HG03066 (cell line): Measurements from ENCODE around the gene EXD3.

Experiments used
- ATAC-seq: cut with Tn5 transposase; IDR thresholded peaks from one replicate; pipeline ENCODE4 v1.9.1; 2021; ENCODE audit warnings: low read depth; ENCODE audit not compliant: unreplicated experiment

EXD3 gene

DNA sequence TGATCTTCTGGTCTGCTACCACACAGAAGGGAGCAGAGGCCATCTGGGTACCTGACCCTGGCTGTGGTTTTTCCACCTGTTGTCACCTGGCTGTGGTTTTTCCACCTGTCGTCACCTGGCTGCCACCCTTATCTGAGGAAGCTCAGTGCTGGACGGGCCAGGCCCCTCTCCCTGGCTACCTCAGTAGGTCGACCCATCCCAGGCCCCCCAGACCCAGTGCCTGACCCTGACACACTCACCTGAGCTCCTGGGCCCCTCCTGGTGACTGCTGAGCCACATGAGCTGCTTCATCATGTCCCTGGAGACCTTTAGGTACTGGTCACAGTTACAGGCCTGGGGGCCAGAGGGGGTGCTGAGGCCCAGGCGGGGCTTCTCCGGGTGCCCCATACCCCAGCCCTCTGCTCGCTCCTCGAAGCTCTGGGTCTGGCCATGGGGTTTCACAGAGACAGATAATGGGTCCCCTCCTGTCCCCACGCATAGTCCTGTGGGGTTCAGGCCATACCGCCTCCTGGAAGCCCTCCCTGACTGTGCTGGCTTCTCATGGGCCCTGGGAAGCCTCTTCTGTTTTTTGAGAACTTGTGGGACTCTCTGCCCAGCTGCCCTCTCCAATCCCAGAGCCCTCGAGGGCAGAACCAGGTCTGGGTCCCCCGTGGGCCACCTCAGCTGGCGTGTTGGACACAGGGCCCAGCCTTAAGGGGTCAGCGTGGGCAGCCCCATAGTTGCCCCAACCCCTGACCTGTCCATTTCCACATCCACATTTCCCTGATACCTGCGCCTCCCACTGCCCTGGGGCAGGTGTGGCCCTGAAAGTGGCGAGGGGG lies 113.4 kb downstream of the EXD3 start:
- ATAC-seq = no peak

DNA sequence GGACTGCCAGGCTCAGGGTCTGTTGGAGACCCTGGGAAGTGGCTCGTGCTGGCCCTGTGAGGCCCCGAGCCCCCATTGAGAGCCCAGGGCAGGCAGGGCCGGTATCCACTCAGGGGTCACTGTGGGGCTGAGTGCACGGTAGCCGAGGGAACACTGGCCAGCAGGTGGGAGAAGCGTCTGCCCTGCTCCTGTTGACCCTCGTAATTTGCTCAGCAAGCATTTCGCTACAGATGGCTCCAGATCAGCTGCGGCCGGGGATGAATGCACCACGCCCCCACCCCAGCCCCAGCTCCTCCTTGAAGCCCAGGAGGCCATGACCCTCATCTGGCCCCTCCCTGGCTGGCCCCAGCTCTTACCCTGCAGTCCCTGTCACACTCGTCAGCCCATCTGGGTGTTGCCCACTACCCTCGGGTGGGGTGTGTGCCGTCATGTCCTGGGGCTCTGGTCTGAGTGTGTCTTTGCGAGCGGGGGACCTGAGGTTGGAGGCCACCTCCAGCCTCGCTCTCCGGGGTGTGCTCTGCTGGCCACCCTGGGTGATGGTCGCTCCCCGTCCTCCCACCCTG lies 114.8 kb downstream of the EXD3 start:
- ATAC-seq = no peak

DNA sequence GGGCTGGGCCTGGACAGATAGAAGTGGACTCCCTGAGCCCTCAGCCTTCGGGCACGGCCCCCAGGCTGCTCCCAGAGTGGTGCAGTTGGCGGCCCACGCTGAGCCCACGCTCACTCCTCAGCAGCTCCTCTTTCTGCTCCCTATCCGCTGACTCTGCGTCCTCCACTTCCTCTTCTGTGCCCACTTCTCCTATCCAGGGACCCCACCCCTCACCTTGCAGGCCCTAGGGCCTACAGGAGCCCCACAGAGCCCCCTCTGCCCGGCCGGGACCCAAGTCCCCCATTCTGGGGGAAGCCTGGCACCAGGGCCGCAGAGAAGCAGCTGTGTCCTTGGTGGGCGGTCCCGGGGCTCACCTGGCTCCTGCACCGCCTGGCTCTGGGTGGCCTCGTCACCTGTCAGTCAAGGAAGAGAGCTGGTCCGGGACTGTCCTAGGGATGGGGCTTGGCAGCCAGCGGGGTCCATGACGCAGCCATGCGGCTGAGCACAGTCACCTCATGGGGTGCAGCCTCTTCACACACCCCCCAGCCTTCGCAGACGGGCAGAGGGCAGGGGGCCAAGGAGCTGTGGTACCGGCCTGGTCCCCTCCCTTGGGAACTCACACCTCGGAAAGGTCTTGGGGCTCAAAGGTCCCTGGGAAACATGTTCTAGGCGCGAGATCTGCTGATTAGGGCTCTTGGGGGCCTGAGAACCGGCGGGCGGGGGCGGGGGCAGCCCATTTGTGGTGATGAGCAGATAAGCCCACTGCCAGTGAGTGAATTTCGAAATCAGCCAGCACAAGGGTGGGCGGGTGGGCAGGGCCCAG lies 115.5 kb downstream of the EXD3 start:
- ATAC-seq = no peak

DNA sequence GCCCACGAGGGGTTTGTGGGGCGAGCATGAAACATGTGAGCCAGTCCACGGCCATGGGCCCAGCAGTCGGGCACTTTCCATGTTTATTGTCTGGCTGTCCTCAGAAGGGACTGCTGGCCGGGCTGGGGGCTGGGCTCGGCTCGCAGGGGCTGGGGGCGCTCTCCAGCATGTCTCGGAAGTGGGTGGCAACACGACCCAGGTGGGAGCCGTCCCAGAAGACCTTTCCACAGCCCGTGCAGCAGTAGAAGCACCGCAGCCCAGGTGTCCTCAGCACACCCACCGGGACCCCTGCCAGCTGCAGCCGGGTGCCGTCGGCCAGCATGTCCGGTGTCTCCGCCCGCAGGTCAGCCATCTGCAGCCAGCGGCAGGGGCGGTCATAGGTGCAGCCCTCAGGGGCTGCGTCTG lies 116.1 kb downstream of the EXD3 start:
- ATAC-seq = no peak

DNA sequence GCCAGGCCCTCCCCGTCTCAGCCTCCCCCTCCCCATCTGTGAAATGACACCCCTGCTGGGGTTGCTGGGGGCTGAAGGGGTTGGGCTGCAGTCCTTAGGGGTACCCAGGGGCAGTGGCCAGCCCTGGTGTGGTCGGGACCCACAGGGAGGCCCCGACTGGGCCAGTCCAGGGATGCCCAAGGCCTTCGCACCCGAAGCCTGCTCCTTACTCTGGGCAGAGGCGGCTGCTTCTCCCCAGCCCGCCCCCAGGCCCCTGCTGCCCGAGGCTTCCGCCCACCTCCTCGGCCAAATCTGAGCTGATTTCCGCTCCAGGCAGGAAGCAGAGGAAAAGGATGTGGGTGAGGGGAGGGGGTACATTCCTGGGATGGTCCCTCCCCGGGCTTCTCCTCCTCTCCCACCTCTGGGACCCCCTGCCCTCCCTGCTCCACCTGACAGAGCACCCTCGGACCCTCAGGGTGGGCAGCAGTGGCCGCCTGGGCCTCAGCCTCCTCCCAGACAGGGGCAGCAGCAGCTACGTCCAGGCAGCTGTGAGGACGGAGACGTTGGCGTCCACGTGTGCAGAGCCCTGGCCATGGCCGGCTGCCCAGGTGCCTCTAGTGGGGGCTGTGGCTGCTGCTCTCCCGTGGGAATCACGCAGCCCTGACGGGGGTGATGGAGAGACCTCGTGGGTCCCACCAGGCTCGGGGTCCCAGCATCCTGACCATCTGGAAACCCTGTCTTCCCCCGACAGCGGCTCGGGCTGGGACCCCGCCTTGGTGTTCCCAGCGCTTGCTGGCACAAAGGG lies 116.7 kb downstream of the EXD3 start:
- no peak for ATAC-seq

DNA sequence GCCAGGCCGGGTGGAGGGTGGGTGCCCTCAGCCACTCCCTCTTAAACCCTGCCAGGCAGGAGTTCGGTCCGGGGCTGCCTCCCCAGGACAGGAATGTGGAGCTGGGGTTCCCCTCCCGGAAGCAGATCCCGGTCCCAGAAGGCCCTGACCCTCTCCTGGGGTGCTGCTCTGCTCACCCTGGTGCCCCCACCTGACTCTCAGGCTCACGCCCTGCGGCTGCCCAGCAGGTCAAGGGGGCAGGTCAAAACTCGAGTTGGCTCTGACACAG lies 117.2 kb downstream of the EXD3 start:
- ATAC-seq = no peak

DNA sequence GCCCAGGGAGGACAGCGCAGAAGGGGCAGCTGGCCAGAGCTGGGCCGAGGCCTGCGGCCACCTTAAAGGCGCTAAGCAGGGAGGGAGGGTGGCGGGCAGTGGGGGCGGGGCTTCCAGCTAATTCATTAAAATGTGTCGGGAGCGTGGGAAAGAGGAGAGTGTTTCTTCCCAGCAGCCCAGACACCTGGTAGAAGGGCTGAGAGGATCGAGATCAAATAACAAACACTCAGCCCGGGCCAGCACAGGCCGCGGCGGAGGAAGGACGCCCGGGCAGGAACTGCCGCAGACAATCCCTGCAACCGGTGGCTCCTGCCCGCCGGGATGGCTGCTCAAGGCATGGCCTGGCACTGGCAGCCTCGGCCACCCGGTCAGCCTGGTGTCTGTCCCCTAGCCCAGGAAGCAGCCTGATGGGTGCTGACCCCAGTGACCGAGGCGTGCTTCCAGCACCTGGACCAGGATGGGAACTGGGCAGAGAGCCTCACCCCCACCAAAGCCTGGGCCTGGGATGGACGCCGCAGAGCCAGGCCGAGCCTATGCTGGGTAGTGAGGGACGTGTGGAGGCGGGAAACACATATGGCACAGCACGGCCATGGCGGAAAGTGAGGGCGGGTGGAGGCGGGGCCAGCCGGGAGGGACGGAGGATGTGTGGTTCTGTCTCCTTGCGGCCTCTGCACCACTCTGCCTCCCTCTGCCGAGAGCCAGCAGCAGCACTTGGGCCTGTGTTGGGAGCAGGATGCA lies 117.7 kb downstream of the EXD3 start:
- ATAC-seq = no peak

DNA sequence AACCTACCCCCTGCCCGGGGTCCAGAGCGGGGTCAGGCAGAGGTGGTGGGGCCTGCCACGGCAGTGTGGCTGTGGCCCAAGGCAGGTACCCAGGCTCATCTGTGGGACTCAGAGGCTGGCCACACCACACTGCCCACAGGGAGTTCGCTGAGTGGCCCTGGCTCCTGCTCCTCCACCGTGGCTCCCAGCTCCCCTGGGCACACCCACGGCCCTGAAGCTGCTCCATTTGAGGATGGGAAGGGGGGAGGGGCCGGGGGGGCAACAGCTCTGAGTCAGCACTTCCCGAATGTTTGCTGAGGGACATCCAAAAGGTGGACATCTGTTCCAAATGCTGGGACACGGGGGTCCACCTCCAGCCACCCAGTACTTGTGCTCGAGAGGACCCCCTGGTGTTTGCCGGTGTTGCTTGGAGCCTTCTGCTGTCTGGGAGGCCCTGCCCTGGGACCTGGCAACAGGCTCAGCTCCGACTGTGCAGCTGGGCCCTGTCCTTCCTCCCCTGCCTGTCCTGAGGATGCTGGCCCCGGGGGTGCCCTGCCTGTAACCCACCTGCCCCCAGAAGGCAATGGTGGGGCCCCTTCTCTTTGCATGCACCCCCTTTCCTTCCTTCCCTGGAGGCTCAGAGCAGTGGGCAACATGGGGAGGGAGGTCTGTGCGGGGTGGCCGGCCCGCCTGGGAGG lies 118.4 kb downstream of the EXD3 start:
- ATAC-seq = no peak

DNA sequence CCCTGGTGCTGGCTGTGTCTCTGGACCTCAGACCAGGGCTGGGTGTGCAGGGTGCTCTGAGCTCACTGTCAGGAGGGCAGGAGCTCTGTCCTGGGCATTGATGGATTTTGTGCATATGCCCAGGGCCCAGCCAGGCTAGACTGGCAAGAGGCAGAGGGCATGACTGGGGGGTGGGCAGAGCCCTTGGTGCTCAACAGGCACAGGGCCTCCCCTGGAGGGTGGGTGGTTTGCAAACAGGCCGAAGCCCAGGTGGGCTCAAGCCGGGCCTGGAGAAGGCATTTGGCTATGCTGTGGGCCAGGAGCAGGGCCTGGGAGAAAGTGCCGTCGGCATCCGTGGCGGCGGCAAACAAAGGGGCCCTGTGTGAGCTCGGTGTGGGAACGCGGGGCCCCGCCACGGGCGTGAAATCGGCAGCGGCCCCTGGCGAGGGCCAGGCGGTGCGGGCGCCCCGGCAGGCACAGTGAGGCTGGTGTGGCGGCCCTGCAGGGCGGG lies 119.0 kb downstream of the EXD3 start:
- ATAC-seq = no peak

DNA sequence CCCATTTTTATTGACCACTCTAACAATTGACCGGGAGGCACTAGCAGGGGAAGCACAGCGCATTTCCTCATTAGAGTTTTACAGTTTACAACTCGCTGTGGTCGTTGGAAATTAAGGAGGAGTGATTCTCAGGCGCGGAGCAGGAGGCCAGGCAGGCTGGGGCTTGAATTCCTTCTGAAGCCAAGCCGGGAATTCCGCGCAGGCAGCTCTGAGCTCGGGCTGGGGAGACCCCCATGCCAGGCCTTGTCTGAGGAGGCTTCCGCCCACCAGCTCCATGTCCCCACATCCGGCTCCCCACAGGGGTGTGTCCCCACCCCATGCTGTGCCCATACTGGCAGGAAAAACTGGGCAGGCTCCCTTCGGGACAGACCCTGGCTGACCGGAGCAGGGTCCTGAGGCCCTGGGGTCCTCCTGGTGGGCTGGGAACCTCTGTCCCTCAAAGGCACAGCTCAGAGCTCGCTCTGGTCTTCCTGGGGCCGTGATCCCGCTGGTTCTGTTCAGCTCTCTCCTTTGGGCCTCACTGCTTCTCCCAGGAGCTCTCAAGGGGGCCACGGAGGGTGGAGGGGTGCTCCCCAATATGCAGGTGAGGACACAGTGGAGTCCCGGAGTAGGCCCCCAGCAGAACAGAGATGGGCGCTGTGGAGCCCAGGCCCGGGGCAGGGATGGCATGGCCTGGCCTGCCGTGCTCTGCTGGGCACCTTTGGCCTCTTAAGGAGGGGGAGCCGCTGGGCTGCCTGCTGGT lies 119.6 kb downstream of the EXD3 start:
- no peak for ATAC-seq

DNA sequence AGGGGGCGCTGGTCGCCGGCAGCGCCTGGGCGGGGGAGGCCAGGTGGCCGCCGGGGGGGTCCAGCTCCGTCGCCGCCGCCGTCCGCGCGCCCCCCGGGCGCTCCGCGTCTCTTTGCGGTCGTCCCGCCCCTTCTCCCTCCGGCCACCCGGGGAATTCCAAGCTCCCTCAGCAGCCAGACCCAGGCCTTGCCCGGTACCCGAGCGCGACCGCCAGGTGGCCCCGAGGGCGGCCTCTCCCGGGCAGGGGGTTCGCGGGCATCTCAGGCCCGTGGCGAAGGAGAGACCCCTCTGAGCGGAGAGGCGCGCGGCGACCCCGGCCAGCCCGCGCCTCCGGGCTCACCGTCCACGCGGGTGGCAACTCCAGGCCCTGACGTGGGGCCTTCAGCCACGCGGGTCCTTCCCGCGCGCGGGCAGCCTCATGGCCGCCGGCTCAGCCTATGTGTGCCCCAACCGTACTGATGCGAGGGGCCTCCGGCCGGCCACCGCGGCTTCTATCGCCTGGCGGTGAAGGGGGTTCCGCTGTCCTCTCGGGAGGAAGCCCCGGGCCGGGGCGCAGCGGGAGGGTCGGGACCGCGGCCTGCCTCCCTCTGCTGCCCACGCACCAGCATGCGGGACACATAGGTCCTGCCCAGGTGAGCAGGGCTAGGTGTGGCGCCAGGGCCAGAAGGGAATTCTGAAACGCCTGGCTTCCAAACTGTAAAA lies 120.4 kb downstream of the EXD3 start:
- peak; percentile 43 for ATAC-seq

DNA sequence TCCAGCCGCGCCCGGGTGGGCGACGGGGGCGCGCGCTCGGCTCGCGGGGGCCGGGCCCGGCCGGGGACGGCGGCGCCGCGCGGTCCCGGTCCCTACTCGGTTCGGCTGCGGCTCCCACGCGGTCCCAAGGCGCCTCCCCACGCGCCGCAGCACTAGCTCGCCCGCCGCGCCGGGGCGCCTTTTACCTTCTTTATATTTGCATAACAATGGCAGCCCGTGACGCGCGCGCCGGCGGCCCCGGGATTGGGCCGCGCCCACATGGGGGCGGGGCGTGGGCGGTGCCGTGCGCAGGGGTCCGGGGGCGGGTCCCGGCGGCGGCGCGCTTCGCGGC lies 120.9 kb downstream of the EXD3 start, which contains the start of gene NRARP:
NRARP (minus strand) TSS at position 154 of the 331 bp plus-strand sequence. CDS start 343 bp downstream, outside the sequence.
- peak; percentile 65 for ATAC-seq

DNA sequence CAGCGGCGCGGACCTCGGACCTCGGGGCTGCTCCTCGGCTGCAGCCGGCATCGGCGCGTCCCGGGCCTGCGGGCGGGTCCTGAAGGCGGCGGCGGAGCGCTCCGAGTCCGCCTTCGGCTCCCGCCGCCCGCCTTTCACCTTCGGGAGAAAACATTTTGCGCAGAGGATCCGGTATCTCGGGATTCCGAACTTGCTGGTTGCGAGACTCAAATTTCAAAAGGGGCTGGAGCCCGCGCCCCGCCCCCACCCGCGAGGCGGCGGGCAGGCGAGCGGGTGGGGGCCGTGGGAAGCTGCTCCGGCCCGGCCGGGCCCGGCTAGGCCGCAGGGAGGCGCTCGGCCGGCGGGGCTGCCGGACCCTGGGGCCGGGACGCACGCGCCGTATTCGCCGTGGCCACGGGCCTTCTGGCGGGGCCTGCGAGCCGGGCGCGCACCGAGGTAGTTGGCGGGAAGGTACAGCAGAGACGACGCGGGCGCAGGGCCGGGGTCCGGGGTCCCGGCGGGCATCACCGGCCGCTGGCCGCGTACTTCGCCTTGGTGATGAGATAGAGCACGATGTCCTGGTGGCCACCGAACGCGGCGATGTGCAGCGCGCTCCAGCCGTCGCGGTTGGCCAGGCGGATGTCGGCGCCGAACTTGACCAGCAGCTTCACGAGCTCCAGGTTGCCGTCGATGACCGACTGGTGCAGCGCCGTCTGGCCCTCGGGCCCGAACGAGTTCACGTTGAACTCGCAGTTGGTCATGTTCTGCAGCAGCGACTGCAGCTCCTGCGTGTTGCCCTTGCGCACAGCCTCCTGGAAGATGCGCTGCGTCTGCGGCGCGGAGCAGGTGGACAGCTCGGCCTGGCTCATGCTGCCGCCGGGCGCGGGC lies 121.6 kb downstream of the EXD3 start:
- peak; percentile 5 for ATAC-seq

DNA sequence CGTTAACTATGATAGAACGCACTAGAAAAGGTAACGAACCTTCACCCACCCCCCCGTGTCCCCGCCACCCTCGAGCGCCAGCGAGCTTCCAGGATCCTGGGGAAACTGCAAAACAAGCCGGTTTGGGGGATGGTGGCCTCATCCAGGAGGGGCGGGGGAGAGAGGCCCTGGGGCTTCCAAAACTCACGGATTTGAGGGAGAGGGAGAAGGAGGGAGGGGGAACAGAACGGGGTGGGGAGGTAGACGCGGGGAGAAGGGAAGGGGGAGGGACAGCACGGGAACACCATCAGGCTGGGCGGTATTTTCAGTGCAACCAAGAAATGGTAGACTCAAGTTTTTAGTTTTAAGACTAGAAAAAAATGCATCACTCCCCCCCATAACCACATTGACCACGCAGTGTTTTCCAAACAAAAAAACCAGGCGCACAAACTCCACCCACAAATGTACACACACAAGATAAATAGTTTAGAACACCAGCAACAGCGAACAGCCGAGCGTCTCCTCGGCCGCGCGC lies 122.3 kb downstream of the EXD3 start:
- no peak for ATAC-seq

DNA sequence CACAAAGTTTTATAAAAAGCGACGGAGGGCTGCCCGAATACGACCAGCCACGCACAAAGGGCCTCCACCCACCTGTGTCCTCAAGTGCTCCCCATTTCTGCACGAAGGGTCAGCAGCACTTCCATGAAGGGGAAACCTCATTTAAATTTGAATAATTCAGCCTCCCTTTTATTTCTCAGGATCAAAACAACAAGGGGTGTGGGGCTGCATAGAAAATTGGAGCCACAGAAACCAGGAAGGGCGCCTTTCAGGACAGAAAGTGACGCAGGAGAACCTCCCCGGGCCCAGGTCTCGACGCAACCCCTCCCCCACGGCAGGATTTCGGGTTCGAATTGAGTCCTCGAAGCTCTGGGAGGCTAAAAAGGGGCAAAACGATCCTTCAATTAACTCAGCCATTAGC lies 123.0 kb downstream of the EXD3 start:
- ATAC-seq = no peak

DNA sequence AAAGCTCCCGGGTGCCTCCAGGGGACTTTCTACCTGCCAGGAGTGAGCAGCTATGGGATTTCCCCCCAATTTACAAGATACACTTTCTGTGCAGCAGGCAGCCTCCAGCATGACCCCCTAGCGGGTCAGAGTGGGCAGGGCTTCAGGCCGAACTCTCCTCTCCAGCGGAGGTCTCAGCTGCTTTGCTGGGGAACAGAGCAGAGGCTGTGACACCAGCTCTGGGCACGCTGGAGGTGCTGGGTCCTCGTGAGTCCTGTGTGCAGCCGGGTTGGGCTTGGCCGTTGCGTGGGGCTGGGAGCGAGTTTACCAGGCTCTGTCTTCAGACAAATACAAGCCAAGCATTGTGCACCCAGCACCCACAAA lies 123.8 kb downstream of the EXD3 start:
- no peak for ATAC-seq
